Mesodermal cell (in vitro differentiated cells): ENCODE data around the gene MYO15A.

Source experiments
- H3K27ac ChIP-seq: 2 replicates; pipeline ENCODE4 v1.7.0; 2013; ENCODE audit warnings: mild to moderate bottlenecking, low read depth, low read length, moderate library complexity; ENCODE audit not compliant: severe bottlenecking
- H3K36me3 ChIP-seq: 2 replicates; pipeline ENCODE4 v1.7.1; 2013; ENCODE audit warnings: mild to moderate bottlenecking, low read length, moderate library complexity; ENCODE audit not compliant: control insufficient read depth, insufficient read depth
- H3K4me1 ChIP-seq: one replicate; pipeline ENCODE4 v1.7.1; 2013; ENCODE audit warnings: mild to moderate bottlenecking, low read length; ENCODE audit not compliant: insufficient read depth, control insufficient read depth, poor library complexity, severe bottlenecking
- H3K4me3 ChIP-seq: 2 replicates; pipeline ENCODE4 v1.7.0; 2013; ENCODE audit warnings: low read length, control low read depth, mild to moderate bottlenecking; ENCODE audit not compliant: insufficient read depth, poor library complexity, severe bottlenecking; ENCODE audit errors: extremely low read depth
- H3K9me3 ChIP-seq: 2 replicates; pipeline ENCODE4 v1.7.1; 2013; ENCODE audit warnings: mild to moderate bottlenecking, low read length, moderate library complexity; ENCODE audit not compliant: control insufficient read depth
- WGBS, 2 experiments: methylation state at CpG; one replicate each; pipeline ENCODE4 v1.1.5; 2013; ENCODE audit warnings: missing lambda C conversion rate in 2 of 2; ENCODE audit not compliant: insufficient coverage in 2 of 2; 5-methylcytosine and 5-hydroxymethylcytosine counted together

The MYO15A gene

DNA sequence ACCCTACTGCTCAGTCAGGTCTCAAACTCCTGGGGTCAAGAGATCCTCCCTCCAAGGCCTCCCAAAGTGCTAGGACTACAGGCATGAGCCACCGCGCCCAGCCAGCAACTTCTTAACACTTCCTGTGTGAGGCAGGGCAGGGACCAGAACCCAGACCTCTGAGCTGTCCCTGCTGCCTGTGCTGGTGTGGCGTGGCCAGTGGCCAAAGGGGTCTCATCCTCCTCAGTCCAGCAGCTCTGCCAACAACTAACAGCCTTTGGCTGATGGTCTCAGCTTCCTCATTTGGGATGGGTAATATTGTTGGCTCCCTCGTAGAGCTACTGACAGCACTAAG, 115.5 kb downstream of the MYO15A start:
- Histone ChIP-seq H3K9me3 (no peaks in the 10 kb centered on the region), H3K4me1 (peaks cover 30% of the 10 kb centered on the region), H3K27ac (peak overlapping the region; percentile 88), H3K4me3 (no peak overlapping the region), H3K36me3 (peaks cover under 1% of the 10 kb centered on the region)
- WGBS, 2 experiments: 65 to 71% methylated on average over 3 to 4 of the region's 4 CpGs

DNA sequence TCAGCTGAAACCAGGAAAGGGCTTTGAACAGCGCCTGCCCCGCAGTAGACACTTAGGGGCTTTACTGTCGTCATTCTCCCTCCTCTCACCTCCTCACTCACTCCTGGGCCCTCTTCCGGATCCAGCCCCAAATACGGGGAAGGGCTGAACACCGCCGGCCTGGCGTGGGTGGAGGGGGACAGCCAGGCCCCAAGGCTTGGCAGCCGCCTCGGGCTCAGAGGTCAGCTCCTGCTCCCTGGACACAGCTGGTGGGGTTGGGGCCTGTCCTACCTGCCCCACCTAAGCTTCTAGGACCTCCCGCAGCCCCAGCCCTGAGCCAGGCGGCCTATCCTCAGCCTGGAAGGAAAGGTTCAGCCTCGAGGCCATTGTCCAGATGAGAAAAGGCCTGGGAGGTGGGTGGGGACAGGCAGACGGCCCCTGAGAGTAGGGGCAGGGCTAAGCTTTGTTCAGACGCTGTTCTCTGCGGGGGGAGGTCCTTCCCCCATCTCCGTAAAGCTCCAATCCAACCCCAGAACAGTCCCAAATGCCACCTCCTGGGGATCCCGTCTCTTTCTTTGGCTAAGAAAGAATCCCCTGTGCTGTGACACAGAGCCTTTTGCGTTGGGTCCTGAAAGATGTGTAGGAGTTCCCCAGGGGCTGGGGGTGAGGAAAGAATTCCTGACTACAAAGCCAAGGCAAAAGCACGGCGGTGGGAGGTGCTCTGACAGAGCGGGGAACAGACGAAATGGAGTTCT, 116.0 kb downstream of the MYO15A start:
- H3K4me1 ChIP-seq: peaks cover 30% of the 10 kb centered on the region
- 5 to 8% methylated on average over 15 to 18 of the region's 23 CpGs for WGBS, 2 experiments
- peak overlapping the region; percentile 88 for H3K27ac ChIP-seq
- peak overlapping the region; percentile 22 for H3K4me3 ChIP-seq
- no peaks in the 10 kb centered on the region for H3K9me3 ChIP-seq
- peaks cover 6% of the 10 kb centered on the region for H3K36me3 ChIP-seq

DNA sequence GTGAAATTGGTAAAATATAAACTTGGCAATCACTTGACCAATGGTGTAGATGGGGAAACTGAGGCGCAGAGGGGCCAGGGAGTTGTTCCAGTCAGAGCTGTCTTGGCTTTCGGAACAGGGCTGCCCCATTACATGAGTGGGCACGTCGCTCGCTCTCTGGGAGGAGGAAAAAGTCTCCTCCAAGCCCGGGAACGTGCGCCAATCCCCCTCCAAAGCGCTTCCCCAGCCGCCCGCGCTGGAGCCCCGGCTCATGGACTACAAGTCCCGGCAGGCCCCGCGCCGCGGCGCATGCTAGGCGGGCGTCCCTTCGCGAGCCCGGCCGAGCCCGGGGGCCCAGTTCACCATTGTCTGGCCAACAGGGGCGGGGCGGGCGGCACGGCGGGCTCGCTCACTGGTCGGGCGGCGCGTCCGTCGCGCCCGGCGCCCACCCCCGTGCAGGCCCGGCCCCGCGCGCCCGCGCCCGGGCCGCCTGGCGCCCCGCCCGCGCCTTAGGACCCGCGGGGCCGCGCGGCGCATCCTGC, 116.6 kb downstream of the MYO15A start, which contains the start of gene LLGL1:
LLGL1 (plus strand) TSS at position 515 of the 521 bp plus-strand sequence. CDS start 48 bp downstream, outside the sequence.
- Histone ChIP-seq H3K4me1 (peaks cover 30% of the 10 kb centered on the region), H3K27ac (peak within 1 kb of the TSS; percentile 88), H3K4me3 (peak within 1 kb of the TSS; percentile 85), H3K9me3 (no peaks in the 10 kb centered on the region), H3K36me3 (peaks cover 11% of the 10 kb centered on the region)
- 0 to 1% methylated on average over 38 to 57 of the region's 60 CpGs for WGBS, 2 experiments

DNA sequence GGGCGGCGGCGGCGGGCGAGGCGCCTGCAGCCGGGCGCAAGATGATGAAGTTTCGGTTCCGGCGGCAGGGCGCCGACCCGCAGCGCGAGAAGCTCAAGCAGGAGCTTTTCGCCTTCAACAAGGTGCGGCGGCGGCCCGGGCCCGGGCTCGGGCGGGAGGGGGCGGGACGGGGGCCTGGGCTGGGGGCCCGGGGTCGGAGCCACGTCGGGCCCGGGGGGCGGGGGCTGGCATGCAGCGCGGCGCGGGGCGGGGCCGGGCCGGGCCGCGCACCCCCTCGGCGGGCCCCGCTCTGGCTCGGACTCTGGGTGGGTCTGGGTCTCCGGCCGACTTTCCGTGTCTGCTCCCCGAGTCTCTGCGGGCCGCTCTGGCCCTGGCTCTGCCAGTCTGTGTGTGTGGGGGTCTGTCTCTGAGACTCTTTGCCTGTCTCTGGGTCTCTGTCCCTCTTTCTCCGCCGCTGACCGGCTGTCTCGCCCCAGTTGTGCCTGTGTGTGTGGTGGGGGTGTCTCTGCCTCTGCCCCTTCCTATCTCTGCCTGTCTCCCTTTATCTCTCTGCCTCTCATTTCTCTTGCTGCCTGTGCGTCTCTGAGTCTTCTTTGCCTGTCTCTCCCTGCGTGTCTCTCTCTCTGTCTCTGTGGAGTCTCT, 117.2 kb downstream of the MYO15A start:
- Histone ChIP-seq H3K9me3 (no peaks in the 10 kb centered on the region), H3K36me3 (peaks cover 11% of the 10 kb centered on the region), H3K4me1 (peaks cover 33% of the 10 kb centered on the region), H3K27ac (peak overlapping the region; percentile 45), H3K4me3 (peak overlapping the region; percentile 85)
- whole genome bisulfite sequencing, 2 experiments: 0 to 1% methylated on average over 22 to 24 of the region's 57 CpGs

DNA sequence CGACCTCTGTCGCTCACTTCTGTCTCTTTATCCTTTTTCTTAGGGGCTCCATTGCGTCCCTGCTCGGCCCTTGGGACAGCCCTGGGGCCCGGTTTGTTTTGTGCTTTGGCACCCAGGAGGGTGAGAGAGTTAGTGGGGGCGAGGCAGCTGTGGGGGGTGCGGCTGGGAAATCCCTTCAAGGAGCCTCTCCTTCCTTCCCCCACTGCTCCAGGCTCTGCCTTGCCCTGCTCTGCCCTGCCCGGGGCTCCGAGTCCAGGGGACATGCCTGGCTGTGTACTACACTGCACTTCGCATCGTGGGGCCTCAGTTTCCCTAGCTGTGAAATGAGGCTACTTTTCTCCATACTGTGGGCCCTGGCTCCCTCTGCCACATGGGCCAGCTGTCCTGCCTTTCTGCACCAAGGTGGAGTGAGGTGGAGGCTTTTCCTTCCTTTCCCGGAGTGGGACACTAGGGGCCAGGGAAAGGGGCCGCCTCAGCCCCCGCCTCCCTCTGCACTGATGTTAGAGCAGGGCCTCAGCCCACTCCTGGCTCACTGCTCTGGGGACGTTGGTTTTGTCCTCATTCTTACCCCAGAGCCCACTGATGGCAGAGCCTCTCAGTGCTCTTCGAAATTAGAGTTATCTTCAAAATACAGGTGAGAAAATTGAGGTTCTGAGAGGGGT, 117.9 kb downstream of the MYO15A start:
- peak overlapping the region; percentile 45 for H3K27ac ChIP-seq
- H3K4me1 ChIP-seq: peaks cover 32% of the 10 kb centered on the region
- H3K4me3 ChIP-seq: peak overlapping the region; percentile 85
- peaks cover 11% of the 10 kb centered on the region for H3K36me3 ChIP-seq
- WGBS, 2 experiments: 43 to 44% methylated on average over 10 of the region's 16 CpGs
- H3K9me3 ChIP-seq: no peaks in the 10 kb centered on the region

DNA sequence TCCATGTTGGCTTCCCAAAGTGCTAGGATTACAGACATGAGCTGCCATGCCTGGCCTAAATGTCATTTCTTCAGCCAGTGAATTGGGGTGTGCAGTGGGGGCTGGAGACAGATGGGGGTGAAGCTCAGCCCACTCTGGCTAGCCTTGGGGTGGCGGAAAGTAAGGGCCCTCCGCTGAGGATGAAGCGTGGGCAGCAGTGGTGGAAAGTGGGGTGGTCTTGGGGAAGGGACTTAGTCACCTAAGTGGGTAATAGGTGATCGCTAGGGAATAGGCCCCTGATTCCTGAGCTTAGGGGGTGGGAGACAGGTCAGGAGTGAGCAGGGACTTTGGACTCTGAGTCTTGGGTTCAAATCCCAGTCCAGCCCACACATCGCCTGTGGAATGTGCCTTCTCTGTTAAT, 119.1 kb downstream of the MYO15A start:
- WGBS, 2 experiments: 98 to 100% methylated on average over 4 of the region's 5 CpGs
- Histone ChIP-seq H3K9me3 (no peaks in the 10 kb centered on the region), H3K27ac (no peak overlapping the region), H3K4me1 (peaks cover 32% of the 10 kb centered on the region), H3K36me3 (peaks cover 18% of the 10 kb centered on the region), H3K4me3 (no peak overlapping the region)

DNA sequence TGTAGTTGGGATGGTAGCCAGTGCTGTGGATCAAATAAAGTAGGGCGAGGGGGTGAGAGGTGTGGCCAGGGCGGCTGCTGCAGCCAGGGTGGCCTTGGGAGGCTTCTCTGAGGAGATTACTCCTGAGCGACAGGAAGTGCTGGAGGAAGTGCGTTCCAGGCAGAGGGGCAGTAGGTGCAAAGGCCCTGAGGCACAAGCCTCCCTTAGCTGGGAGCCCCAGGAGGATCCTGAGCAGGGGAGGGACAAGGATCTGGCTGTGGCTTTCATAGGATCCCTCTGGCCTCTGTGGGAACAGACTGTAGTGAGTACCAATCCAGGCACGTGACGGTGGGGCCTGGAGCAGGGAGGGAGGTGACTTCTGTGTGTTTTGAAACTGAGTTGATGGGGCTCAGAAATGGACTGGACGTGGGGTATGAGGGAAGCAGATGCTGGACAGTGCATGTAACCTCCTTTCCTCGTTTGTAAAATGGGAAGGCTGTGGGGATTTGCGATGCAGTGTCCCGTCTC, 119.7 kb downstream of the MYO15A start:
- Histone ChIP-seq H3K36me3 (peaks cover 24% of the 10 kb centered on the region), H3K4me1 (peaks cover 32% of the 10 kb centered on the region), H3K9me3 (no peaks in the 10 kb centered on the region), H3K27ac (no peak overlapping the region), H3K4me3 (no peak overlapping the region)
- WGBS, 2 experiments: 95 to 98% methylated on average over 9 to 10 of the region's 10 CpGs

DNA sequence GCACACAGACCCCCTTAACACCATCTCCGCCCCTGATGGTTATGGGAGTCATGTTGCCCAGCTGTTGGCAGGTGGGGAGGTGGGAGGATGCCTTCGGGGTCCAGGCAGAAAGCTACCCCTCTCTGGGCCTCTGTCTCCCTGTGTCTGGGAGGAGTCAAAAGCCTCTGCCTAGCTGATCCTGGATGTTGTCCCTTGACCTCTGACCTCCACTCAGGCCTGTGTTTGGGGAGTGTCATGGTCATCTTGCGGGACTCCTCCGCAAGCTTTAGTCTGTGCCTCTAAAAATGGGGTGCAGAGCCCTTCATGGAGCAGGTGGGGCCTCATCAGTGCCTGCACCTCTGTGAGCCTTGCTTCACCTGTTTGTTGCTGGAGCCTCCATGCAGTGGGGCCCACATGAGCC, 120.7 kb downstream of the MYO15A start:
- 84 to 96% methylated on average over 2 to 4 of the region's 4 CpGs for WGBS, 2 experiments
- peaks cover 26% of the 10 kb centered on the region for H3K4me1 ChIP-seq
- peaks cover 34% of the 10 kb centered on the region for H3K36me3 ChIP-seq
- H3K9me3 ChIP-seq: no peaks in the 10 kb centered on the region
- no peak overlapping the region for H3K27ac ChIP-seq
- no peak overlapping the region for H3K4me3 ChIP-seq
